Measurements from ENCODE around the gene CACNB4.
"Not testable (repeated sequence)": the region's sequence is repeated elsewhere in the genome, so short reads cannot be mapped to it uniquely, and the experiment has no call there.

CACNB4 gene

GRCh38 chr2:151933266-151933804 is 165.5 kb downstream of the CACNB4 start:
- no peak for DNase-seq

- no peak for DNase-seq
Observed at GRCh38 chr2:151931756-151932155, 167.1 kb downstream of the CACNB4 start.

GRCh38 chr2:151931030-151931611 is 167.7 kb downstream of the CACNB4 start:
- DNase-seq: no peak

- DNase-seq: no peak
Observed at GRCh38 chr2:151930042-151930441, 168.8 kb downstream of the CACNB4 start.

GRCh38 chr2:151928380-151928779 is 170.5 kb downstream of the CACNB4 start:
- no peak for DNase-seq

- no peak for DNase-seq
Observed at GRCh38 chr2:151927501-151928221, 171.2 kb downstream of the CACNB4 start.

GRCh38 chr2:151922845-151923666 is 175.8 kb downstream of the CACNB4 start:
- DNase-seq: no peak

GRCh38 chr2:151919786-151920185 is 179.1 kb downstream of the CACNB4 start:
- DNase-seq: no peak

- no peak for DNase-seq
Observed at GRCh38 chr2:151918308-151918707, 180.5 kb downstream of the CACNB4 start.

- no peak for DNase-seq
Observed at GRCh38 chr2:151916632-151917031, 182.2 kb downstream of the CACNB4 start.

GRCh38 chr2:151915629-151916025 is 183.2 kb downstream of the CACNB4 start:
- DNase-seq: not testable (repeated sequence)

GRCh38 chr2:151914989-151915628 is 183.7 kb downstream of the CACNB4 start:
- no peak for DNase-seq

- DNase-seq: no peak
Observed at GRCh38 chr2:151908204-151908882, 190.5 kb downstream of the CACNB4 start.

GRCh38 chr2:151907286-151908203 is 191.3 kb downstream of the CACNB4 start:
- DNase-seq: no peak

GRCh38 chr2:151906633-151906998 is 192.2 kb downstream of the CACNB4 start:
- no peak for DNase-seq

GRCh38 chr2:151905963-151906632 is 192.7 kb downstream of the CACNB4 start:
- no peak for DNase-seq

- DNase-seq: no peak
Observed at GRCh38 chr2:151904807-151905206, 194.0 kb downstream of the CACNB4 start.

- no peak for DNase-seq
Observed at GRCh38 chr2:151904021-151904420, 194.8 kb downstream of the CACNB4 start.

- no peak for DNase-seq
Observed at GRCh38 chr2:151902829-151903228, 196.0 kb downstream of the CACNB4 start.

GRCh38 chr2:151900331-151900730 is 198.5 kb downstream of the CACNB4 start:
- DNase-seq: no peak

- DNase-seq: no peak
Observed at GRCh38 chr2:151899156-151899555, 199.7 kb downstream of the CACNB4 start.

All from amniotic stem cell (primary cell).